Upper lobe of left lung (tissue), 6 donors: ENCODE data around the gene ZCCHC7. TPM values are rescaled to one million over a fixed set of nuclear protein-coding genes. Genes with fewer than 3 reads are reported as not detected.

Experiments used
- ATAC-seq, 2 donors: fragments of 200-7000 bp; cut with Tn5 transposase; one replicate each; pipeline ENCODE4 v1.9.1; 2022; ENCODE audit warnings: mild to moderate bottlenecking in 2 of 2, moderate library complexity in 2 of 2; ENCODE audit not compliant: low FRiP score in 2 of 2
- DNase-seq, 2 donors: peaks; one replicate each; pipeline ENCODE4 v3.0.0-alpha.2; 2019 to 2020
- H3K27ac ChIP-seq, 4 donors: fragments of 200-600 bp; sonication (generic); one replicate each; pipeline ENCODE4 v1.5.1; 2016 to 2019
- H3K27me3 ChIP-seq, 4 donors: fragments of 200-600 bp; sonication (generic); one replicate each; pipeline ENCODE4 v1.5.1; 2017 to 2019
- H3K36me3 ChIP-seq, 4 donors: fragments of 200-600 bp; sonication (generic); one replicate each; pipeline ENCODE4 v1.5.1; 2016 to 2019
- H3K4me1 ChIP-seq, 4 donors: fragments of 200-600 bp; sonication (generic); one replicate each; pipeline ENCODE4 v1.5.1; 2018 to 2019
- H3K4me3 ChIP-seq, 4 donors: fragments of 200-600 bp; sonication (generic); one replicate each; pipeline ENCODE4 v1.5.1; 2017 to 2019; ENCODE audit warnings: mild to moderate bottlenecking in 2 of 4, moderate library complexity in 1 of 4
- H3K9me3 ChIP-seq, 4 donors: fragments of 200-600 bp; sonication (generic); one replicate each; pipeline ENCODE4 v1.5.1; 2018 to 2019
- CTCF ChIP-seq, 6 experiments: fragments of 450-650 bp in 4 of 6; fragments of 200-600 bp in 2 of 6; sonication (generic) in 2 of 6; IDR thresholded peaks; one replicate each; pipeline ENCODE4 v1.5.1; 2016 to 2019; ENCODE audit warnings: antibody characterized with exemption in 6 of 6
- EP300 ChIP-seq, 4 donors: sonication (generic); formaldehyde crosslinking; IDR thresholded peaks; one replicate each; pipeline ENCODE4 v1.5.1; 2017; ENCODE audit warnings: antibody characterized with exemption in 4 of 4, control low read depth in 2 of 4
- POLR2A ChIP-seq, 4 donors: fragments of 450-650 bp; IDR thresholded peaks; one replicate each; pipeline ENCODE4 v1.5.1; 2016 to 2017; ENCODE audit warnings: antibody characterized with exemption in 4 of 4, mild to moderate bottlenecking in 2 of 4
- POLR2AphosphoS5 ChIP-seq, 2 donors: sonication (generic); formaldehyde crosslinking; IDR thresholded peaks; one replicate each; pipeline ENCODE4 v1.5.1; 2017; ENCODE audit warnings: antibody characterized with exemption in 2 of 2
- WGBS, 2 donors: methylation state at CpG; one replicate each; pipeline ENCODE4 v1.1.5; 2017 to 2018; 5-methylcytosine and 5-hydroxymethylcytosine counted together
- total RNA-seq, 6 donors: library from RNA; depleted of rRNA in 4 of 6; stranded (reverse); fragments of >200 nt in 4 of 6; gene quantifications; one replicate each; pipeline versions ENCODE4 v1.1.0 to v1.2.1, GENCODE V29; 2016 to 2021
- donor health status: DM: no; HTN: no; CAD: no; lungs with moderate emphysema.
- donor health status: DM: no; HTN: yes; CAD: no; lungs with severe emphysema.

The ZCCHC7 gene
- total RNA-seq, 6 donors from 2014 or later, result 11.1 to 44.0 (median 18.7) TPM

DNA sequence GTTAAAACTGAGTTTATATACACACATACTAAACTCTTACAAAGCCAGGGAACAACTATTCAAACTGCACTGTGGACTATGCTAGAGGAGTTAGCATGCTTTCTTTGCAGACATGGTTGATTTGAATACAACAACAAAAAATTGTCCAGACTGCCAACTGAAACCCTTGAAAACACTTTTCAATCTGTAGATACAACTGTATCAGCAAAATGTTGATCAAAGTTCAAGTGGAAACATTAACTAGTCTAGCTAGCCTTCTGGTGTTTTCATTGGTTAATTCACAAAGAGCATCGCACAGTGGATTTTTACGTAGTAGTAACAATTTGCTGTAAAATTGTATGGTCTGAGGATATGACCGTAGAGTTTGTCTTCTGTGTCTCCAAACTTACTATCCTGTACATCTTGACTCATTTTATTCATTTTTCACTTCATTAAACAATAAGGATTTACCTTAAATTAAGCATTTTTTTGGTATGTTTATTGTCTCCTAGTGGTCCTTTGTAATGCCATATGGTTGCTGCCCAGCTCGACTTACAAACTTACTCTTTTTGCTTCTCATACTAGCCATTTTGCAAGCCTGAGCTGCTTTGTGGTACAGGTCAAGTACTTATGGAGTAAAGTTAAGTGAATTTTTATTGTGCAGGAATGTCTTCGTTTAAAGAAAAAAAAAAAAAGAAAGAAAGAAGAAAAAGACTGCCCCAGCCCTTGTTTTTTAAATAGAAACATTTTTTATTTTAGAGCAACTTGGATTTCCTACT is 123.4 kb downstream of the ZCCHC7 start:
- ATAC-seq (no peak), DNase-seq (no peak)
- H3K27ac ChIP-seq, result no peak overlapping the region
- WGBS, 2 donors, result 76 to 78% methylated on average over 5 of the region's 5 CpGs
- TF ChIP-seq POLR2AphosphoS5 (IDR thresholded peaks at IDR 0.05), result no peak
- no peak overlapping the region for H3K4me3 ChIP-seq
- H3K9me3 ChIP-seq, result no peaks in the 10 kb centered on the region
- H3K36me3 ChIP-seq, result no peaks in the 10 kb centered on the region
- no peaks in the 10 kb centered on the region for H3K27me3 ChIP-seq
- peaks cover 0 to 2% (median 0%) of the 10 kb centered on the region in 4 donors for H3K4me1 ChIP-seq

DNA sequence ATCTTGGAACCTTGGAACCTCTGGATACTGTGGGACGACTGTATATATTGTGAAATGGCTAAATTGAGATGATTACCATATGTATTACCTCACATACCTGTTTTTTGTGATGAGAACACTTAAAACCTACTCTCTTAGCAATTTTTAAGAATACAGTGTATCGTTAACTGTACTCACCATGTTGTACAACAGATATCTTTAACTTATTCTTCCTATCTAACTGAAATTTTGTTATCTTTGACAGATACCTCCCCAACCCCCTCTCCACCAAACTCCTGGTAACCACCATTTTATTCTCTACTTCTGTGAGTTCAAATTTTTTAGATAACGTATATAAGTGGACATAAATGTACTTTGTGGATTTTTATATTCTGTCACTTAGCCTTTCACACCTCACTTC is 126.5 kb downstream of the ZCCHC7 start:
- H3K9me3 ChIP-seq, result no peaks in the 10 kb centered on the region
- no peak overlapping the region for H3K4me3 ChIP-seq
- H3K27ac ChIP-seq, result no peak overlapping the region
- peaks cover 0 to 7% (median 2%) of the 10 kb centered on the region in 4 donors for H3K36me3 ChIP-seq
- DNase-seq (no peak), ATAC-seq (no peak)
- 92 to 94% methylated on average over 3 of the region's 3 CpGs for WGBS, 2 donors
- no peaks in the 10 kb centered on the region for H3K27me3 ChIP-seq
- H3K4me1 ChIP-seq, result no peaks in the 10 kb centered on the region
- TF ChIP-seq POLR2A (IDR thresholded peaks at IDR 0.05) (no peak), POLR2AphosphoS5 (IDR thresholded peaks at IDR 0.05) (no peak), CTCF (IDR thresholded peaks at IDR 0.05) (no peak)

DNA sequence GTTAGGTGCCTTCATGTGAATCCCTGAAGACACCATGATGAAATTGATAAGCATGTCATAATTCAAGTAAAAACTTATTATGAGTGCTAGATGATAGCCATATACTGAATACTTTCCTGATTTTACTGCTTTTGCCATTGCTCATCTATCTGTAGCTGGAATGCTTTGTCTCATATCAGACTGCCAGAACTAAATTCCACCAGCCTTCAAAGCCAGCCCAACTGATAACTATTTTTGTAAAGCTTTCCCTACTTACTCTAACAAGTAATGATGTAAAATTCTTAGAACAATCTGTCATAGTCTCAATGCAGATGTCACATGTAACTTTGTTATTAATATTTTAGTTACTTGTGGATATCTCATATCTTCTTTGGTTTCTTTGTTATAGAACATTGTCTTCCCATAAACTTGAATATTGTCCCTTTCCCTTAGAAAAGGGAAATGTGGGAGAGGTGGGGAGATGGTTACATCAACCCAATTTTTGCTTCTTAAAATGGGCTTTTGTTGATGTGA is 128.3 kb downstream of the ZCCHC7 start:
- Histone ChIP-seq H3K4me1 (no peaks in the 10 kb centered on the region), H3K36me3 (peaks cover 0 to 7% (median 2%) of the 10 kb centered on the region in 4 donors), H3K27ac (no peak overlapping the region), H3K27me3 (no peaks in the 10 kb centered on the region), H3K9me3 (no peaks in the 10 kb centered on the region), H3K4me3 (no peak overlapping the region)
- DNase-seq, result no peak
- no peak for ATAC-seq
- TF ChIP-seq EP300 (IDR thresholded peaks at IDR 0.05), result no peak
- TF ChIP-seq CTCF (IDR thresholded peaks at IDR 0.05), result no peak

GRCh38 chr9:37251452-37251851 is 131.1 kb downstream of the ZCCHC7 start:
- DNase-seq (no peak), ATAC-seq (no peak)
- WGBS, 2 donors, result 89 to 92% methylated on average over 6 of the region's 6 CpGs
- Histone ChIP-seq H3K4me3 (no peak overlapping the region), H3K27ac (no peak overlapping the region), H3K36me3 (peaks cover 0 to 7% (median 2%) of the 10 kb centered on the region in 4 donors), H3K4me1 (no peaks in the 10 kb centered on the region), H3K27me3 (no peaks in the 10 kb centered on the region), H3K9me3 (no peaks in the 10 kb centered on the region)
- TF ChIP-seq POLR2AphosphoS5 (IDR thresholded peaks at IDR 0.05) (no peak), EP300 (IDR thresholded peaks at IDR 0.05) (no peak), CTCF (IDR thresholded peaks at IDR 0.05) (no peak), POLR2A (IDR thresholded peaks at IDR 0.05) (no peak)

DNA sequence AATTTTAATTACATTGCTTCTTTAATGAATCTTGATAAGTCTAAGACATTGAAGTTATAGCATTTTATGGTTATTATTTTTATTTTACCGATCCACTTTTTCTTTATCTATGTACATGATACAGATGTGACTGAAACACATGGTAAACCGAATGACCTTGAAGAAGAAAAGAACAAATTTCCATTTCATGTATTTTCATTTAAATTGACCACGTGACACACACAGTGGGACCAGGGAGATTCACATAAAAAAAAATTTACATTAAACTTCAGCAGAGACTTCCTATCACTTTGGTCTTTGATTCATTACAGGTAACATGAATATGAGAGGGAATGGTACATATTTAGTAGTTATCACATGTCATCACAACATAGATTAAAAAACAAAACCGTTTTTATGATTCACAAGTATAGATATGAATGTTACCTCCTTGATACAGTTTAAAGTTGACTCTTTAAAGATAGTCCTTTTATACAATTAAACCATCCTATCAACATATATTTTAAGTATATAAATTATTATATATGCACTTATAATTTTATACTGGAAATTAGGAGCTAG is 133.1 kb downstream of the ZCCHC7 start:
- Histone ChIP-seq H3K36me3 (peaks cover 0 to 7% (median 2%) of the 10 kb centered on the region in 4 donors), H3K4me3 (no peak overlapping the region), H3K27me3 (no peaks in the 10 kb centered on the region), H3K9me3 (no peaks in the 10 kb centered on the region), H3K4me1 (no peaks in the 10 kb centered on the region), H3K27ac (no peak overlapping the region)
- no peak for TF ChIP-seq CTCF (IDR thresholded peaks at IDR 0.05)
- WGBS, 2 donors, result 88 to 89% methylated on average over 4 of the region's 4 CpGs
- ATAC-seq (no peak), DNase-seq (no peak)
